ENCODE data around the gene AGPAT2. TPM values are rescaled to one million over a fixed set of nuclear protein-coding genes. Genes with fewer than 3 reads are reported as not detected.

The AGPAT2 gene
- total RNA-seq, 1 donor from 2014 or later = 19.0 TPM

DNA sequence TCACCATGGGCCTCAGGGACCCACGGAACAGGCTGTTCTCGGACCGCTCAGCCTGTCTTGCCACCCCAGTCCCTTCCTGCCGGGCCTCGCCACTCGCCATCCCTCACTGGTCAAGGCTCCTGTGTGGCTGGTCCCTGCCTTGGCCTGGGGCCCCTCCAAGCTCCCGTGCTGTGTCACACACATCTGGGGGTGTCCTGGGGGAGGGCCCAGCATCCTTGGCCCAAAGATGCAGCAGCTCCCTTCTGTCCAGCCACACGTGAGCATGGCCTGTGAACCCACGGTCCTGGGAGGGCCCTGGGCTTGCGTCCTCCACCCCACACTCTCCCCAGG, 25.0 kb downstream of the AGPAT2 start:
- peaks cover 5% of the 10 kb centered on the region for H3K4me1 Mint-ChIP-seq
- H3K9me3 Mint-ChIP-seq = no peaks in the 10 kb centered on the region
- TF ChIP-seq, protein P1, sequence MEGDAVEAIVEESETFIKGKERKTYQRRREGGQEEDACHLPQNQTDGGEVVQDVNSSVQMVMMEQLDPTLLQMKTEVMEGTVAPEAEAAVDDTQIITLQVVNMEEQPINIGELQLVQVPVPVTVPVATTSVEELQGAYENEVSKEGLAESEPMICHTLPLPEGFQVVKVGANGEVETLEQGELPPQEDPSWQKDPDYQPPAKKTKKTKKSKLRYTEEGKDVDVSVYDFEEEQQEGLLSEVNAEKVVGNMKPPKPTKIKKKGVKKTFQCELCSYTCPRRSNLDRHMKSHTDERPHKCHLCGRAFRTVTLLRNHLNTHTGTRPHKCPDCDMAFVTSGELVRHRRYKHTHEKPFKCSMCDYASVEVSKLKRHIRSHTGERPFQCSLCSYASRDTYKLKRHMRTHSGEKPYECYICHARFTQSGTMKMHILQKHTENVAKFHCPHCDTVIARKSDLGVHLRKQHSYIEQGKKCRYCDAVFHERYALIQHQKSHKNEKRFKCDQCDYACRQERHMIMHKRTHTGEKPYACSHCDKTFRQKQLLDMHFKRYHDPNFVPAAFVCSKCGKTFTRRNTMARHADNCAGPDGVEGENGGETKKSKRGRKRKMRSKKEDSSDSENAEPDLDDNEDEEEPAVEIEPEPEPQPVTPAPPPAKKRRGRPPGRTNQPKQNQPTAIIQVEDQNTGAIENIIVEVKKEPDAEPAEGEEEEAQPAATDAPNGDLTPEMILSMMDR (conservative IDR thresholded peaks at IDR 0.05) = no peak
- no peak overlapping the region for H3K27ac Mint-ChIP-seq (ENCODE audit: unreplicated experiment)
- H3K4me3 Mint-ChIP-seq = no peak overlapping the region
- H3K36me3 Mint-ChIP-seq (ENCODE audit: low read depth) = no peaks in the 10 kb centered on the region
- DNase-seq (ENCODE audit: low read depth, low spot score) = no peak
- peaks cover 4% of the 10 kb centered on the region for H3K27me3 Mint-ChIP-seq (ENCODE audit: low read depth)

DNA sequence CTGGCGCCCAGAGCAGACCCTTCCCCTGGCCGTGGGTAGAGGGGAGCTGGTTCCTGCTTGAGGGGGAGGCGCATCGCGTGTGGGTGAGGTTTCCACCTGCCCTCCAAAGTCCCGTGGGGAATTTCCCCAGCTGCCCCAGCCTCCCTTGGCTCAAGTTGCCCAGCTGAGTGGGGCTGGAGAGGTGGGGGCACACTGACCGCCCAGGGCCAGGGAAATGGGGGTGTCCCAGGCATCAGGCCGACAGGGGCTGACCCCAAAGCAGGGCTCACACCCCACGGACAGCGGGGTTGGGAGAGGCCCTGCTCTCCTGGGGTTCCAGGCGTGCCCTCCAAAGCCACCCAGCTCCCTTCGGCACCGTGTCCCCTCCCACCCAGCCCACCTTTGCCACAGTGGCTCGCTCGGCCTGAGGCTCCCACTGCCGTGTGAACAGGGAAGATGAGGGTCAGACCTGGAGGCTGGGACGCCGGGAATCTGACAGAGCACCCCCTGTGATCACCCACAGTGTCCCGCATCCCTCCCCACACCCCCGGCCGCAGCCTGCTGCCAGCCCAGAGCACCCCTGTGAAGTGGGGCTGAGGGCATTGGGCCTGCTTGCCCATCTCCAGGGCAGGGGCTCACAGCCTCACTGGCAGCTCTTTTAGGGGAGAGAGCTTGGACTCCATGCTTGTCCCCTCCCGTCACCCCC, 25.5 kb downstream of the AGPAT2 start:
- Mint-ChIP-seq H3K27ac (ENCODE audit: unreplicated experiment) (no peak overlapping the region), H3K27me3 (ENCODE audit: low read depth) (peaks cover 4% of the 10 kb centered on the region), H3K4me3 (no peak overlapping the region), H3K4me1 (peaks cover 5% of the 10 kb centered on the region), H3K9me3 (no peaks in the 10 kb centered on the region), H3K36me3 (ENCODE audit: low read depth) (no peaks in the 10 kb centered on the region)
- TF ChIP-seq, protein P1 (conservative IDR thresholded peaks at IDR 0.05) = no peak
- DNase-seq (ENCODE audit: low read depth, low spot score) = no peak

DNA sequence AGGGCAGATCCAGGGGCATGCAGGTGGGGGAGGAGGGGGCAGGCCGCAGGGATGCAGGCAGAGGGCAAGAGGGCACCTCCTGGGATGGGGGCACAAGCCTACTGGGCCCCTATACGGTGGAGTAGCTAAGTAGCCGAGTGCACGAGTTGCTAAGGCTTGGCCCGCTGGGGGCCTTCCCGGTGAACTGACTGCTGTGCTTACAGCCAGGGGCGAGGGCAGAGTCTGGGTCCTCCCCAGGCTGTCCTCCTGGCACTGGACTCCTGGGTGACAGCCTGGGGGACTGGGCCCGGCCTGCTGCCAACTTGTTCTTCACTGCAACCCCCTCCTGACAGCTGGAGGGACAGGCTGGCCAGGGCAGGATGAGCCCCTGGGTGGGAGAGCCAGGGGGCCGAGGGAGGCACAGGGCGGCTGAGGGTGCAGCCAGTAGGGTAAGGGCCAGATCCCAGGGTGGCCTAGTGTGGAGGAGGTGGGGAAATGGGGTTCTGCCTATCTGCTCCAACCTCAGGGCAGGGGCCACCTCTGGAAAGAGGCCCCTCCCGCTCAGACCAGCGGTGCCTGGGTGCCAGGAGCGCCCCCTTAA, 26.2 kb downstream of the AGPAT2 start:
- Mint-ChIP-seq H3K27me3 (ENCODE audit: low read depth) (peaks cover 2% of the 10 kb centered on the region), H3K36me3 (ENCODE audit: low read depth) (no peaks in the 10 kb centered on the region), H3K9me3 (no peaks in the 10 kb centered on the region), H3K27ac (ENCODE audit: unreplicated experiment) (no peak overlapping the region), H3K4me1 (peaks cover 8% of the 10 kb centered on the region), H3K4me3 (no peak overlapping the region)
- DNase-seq (ENCODE audit: low read depth, low spot score) = no peak
- TF ChIP-seq, protein P1 (conservative IDR thresholded peaks at IDR 0.05) = no peak

DNA sequence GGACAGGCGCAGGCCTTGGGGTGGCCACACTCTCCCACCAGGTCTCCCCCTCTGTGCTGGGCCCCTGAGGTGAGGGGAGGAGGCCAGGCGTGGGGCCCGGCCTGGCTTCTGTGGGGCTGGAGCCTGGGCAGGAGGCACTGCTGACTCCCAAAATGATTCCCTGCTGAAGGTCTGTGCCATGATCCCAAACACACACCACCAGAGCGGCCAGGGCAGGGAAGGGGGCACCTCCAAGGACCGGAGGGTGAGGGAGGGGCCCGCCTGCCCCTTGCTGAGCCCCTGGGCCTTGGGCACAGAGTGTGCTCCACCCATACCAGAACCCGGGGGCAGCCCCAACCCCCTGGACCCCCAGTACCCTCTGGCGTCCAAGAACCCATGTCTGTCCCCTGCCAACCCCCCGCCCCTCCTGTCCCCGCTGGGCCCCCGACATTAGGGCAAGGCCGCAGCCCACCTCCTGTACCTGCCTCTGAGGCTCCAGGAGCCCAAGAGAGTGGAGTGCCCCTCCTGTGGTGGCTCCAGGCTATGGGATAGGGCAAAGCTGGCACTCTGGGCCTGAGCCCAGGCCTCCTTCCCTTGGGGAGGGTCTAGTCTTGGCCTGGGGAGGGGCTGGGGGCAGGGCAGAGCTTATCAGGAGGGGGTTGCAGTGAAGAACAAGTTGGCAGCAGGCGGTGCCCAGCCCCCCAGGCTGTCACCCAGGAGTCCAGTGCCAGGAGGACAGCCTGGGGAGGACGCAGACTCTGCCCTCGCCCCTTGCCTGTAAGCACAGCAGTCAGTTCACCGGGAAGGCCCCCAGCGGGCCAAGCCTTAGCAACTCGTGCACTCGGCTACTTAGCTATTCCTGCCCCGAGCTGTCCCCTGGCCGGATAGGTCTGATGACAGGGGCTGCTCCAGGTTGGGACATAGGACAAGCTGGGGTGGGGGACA, 27.1 kb downstream of the AGPAT2 start:
- peaks cover 12% of the 10 kb centered on the region for H3K4me1 Mint-ChIP-seq
- no peaks in the 10 kb centered on the region for H3K9me3 Mint-ChIP-seq
- TF ChIP-seq, protein P1 (conservative IDR thresholded peaks at IDR 0.05) = no peak
- DNase-seq (ENCODE audit: low read depth, low spot score) = no peak
- H3K27me3 Mint-ChIP-seq (ENCODE audit: low read depth) = peaks cover under 1% of the 10 kb centered on the region
- H3K4me3 Mint-ChIP-seq = no peak overlapping the region
- no peaks in the 10 kb centered on the region for H3K36me3 Mint-ChIP-seq (ENCODE audit: low read depth)
- H3K27ac Mint-ChIP-seq (ENCODE audit: unreplicated experiment) = no peak overlapping the region

DNA sequence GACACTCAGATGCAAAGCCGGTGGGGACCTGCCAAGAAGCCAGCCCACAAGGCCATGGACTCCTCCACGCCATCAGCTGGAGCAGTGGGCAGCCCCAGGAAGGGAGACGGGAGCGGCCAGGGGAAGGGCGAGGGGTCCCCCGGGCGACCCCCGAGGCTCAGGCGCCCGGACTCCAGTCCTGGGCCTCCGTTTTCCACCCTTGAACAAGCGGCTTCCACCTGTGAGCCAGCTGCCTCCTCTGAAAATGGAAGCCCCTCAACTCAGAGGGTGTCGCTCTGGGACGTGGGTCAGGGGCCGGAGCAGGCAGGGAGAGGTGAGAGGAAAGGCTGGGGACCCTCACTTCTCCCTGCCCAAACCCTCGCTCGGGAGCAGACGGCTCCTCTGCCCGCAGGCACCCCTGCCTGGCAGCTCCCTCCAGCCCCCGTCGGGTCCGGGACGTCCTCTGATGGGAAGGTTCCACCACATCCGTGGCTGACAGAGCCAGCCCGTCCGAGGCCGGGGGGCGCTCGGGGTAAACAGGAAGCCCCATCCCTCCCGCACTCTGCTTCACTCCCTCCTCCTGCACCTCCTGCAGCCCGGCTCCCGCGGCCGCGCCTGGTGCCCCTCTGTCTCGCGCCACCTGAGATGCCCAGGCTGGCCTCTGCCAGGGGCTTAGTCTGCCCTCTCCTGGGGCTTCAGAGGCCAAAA, 28.3 kb downstream of the AGPAT2 start:
- no peaks in the 10 kb centered on the region for H3K36me3 Mint-ChIP-seq (ENCODE audit: low read depth)
- H3K27ac Mint-ChIP-seq (ENCODE audit: unreplicated experiment) = no peak overlapping the region
- H3K4me1 Mint-ChIP-seq = peaks cover 12% of the 10 kb centered on the region
- H3K27me3 Mint-ChIP-seq (ENCODE audit: low read depth) = no peaks in the 10 kb centered on the region
- TF ChIP-seq, protein P1 (conservative IDR thresholded peaks at IDR 0.05) = no peak
- H3K9me3 Mint-ChIP-seq = no peaks in the 10 kb centered on the region
- no peak overlapping the region for H3K4me3 Mint-ChIP-seq
- DNase-seq (ENCODE audit: low read depth, low spot score) = no peak

All from neural crest cell (in vitro differentiated cells).